IMR-90 (cell line): Measurements from ENCODE around the gene SPEM1. TPM values are rescaled to one million over a fixed set of nuclear protein-coding genes. Genes with fewer than 3 reads are reported as not detected.

Experiments
- ATAC-seq: fragments of 200-7000 bp; cut with Tn5 transposase; 2 replicates; pipeline ENCODE4 v1.9.1; 2020; ENCODE audit warnings: low read depth, mild to moderate bottlenecking, moderate library complexity
- BruUV-seq: library from RNA; stranded (reverse); fragments of 400-500 nt; replicated peaks from 2 replicates; lab custom pipeline; 2021; lab: Mats Ljungman, UMichigan
- CTCF ChIA-PET: fragments of 300-600 bp; formaldehyde crosslinking; extraction: SDS; loops from one replicate; lab custom pipeline; 2021; ENCODE audit warnings: antibody characterized with exemption; lab: Yijun Ruan, JAX
- POLR2A ChIA-PET: fragments of 300-600 bp; sonication (Branson Sonifier 250); formaldehyde crosslinking; loops from one replicate; lab custom pipeline; 2022; ENCODE audit warnings: antibody characterized with exemption; ENCODE audit not compliant: unreplicated experiment; lab: Charles Lee
- DNase-seq: peaks from one replicate; pipeline ENCODE4 v3.0.0; 2013
- H2AFZ ChIP-seq: replicated peaks from 2 replicates; pipeline ENCODE3; 2013; ENCODE audit warnings: low read length, mild to moderate bottlenecking; ENCODE audit not compliant: poor library complexity
- H2AK5ac ChIP-seq: 2 replicates; pipeline ENCODE4 v1.6.1; 2013; ENCODE audit warnings: low read depth, low read length, inconsistent platforms
- H2AK9ac ChIP-seq: replicated peaks from 2 replicates; pipeline ENCODE3; 2013; ENCODE audit warnings: mild to moderate bottlenecking, low read depth, low read length, moderate library complexity; ENCODE audit not compliant: poor library complexity
- H2BK120ac ChIP-seq: 2 replicates; pipeline ENCODE4 v1.6.1; 2013; ENCODE audit warnings: low read depth, low read length, inconsistent platforms
- H2BK15ac ChIP-seq: 3 replicates; pipeline ENCODE4 v1.6.1; 2013; ENCODE audit warnings: low read depth, low read length, inconsistent platforms
- H2BK20ac ChIP-seq: 2 replicates; pipeline ENCODE4 v1.6.1; 2013; ENCODE audit warnings: low read depth, mild to moderate bottlenecking, inconsistent platforms, low read length, moderate library complexity
- H2BK5ac ChIP-seq: 2 replicates; pipeline ENCODE4 v1.6.1; 2013; ENCODE audit warnings: mild to moderate bottlenecking, low read depth, low read length, inconsistent platforms; ENCODE audit not compliant: poor library complexity, severe bottlenecking
- H3K14ac ChIP-seq: replicated peaks from 2 replicates; pipeline ENCODE4 v1.6.1; 2013; ENCODE audit warnings: low read depth, low read length, inconsistent platforms
- H3K18ac ChIP-seq: 2 replicates; pipeline ENCODE4 v1.6.1; 2013; ENCODE audit warnings: low read depth, low read length, control low read depth
- H3K23ac ChIP-seq: 2 replicates; pipeline ENCODE4 v1.6.1; 2013; ENCODE audit warnings: low read depth, low read length, inconsistent platforms
- H3K27ac ChIP-seq: 2 replicates; pipeline ENCODE4 v1.5.1; 2013; ENCODE audit warnings: mild to moderate bottlenecking, control low read depth, low read length; ENCODE audit not compliant: insufficient read depth
- H3K27me3 ChIP-seq: 2 replicates; pipeline ENCODE4 v1.6.1; 2013; ENCODE audit warnings: low read length; ENCODE audit not compliant: control insufficient read depth, insufficient read depth
- H3K36me3 ChIP-seq: 2 replicates; pipeline ENCODE4 v1.6.1; 2013; ENCODE audit warnings: low read length, mixed read lengths; ENCODE audit not compliant: control insufficient read depth, insufficient read depth
- H3K4ac ChIP-seq: 2 replicates; pipeline ENCODE4 v1.6.1; 2013; ENCODE audit warnings: low read depth, low read length, inconsistent platforms
- H3K4me1 ChIP-seq: 2 replicates; pipeline ENCODE4 v1.6.1; 2013; ENCODE audit warnings: low read length, mixed read lengths; ENCODE audit not compliant: control insufficient read depth, insufficient read depth
- H3K4me2 ChIP-seq: 2 replicates; pipeline ENCODE4 v1.6.1; 2013; ENCODE audit warnings: low read depth, mild to moderate bottlenecking, control low read depth, low read length, moderate library complexity
- H3K4me3 ChIP-seq: 2 replicates; pipeline ENCODE4 v1.5.1; 2013; ENCODE audit warnings: low read depth, mild to moderate bottlenecking, control low read depth, low read length, moderate library complexity; ENCODE audit not compliant: insufficient read depth
- H3K56ac ChIP-seq: 2 replicates; pipeline ENCODE4 v1.6.1; 2013; ENCODE audit warnings: low read length, inconsistent platforms; ENCODE audit not compliant: insufficient read depth; ENCODE audit errors: extremely low read depth
- H3K79me1 ChIP-seq, 2 experiments: 2 replicates each; pipeline ENCODE4 v1.6.1; 2013; ENCODE audit warnings: low read length in 2 of 2, inconsistent platforms in 1 of 2, low read depth in 1 of 2
- H3K9ac ChIP-seq: 2 replicates; pipeline ENCODE4 v1.6.1; 2013; ENCODE audit warnings: low read depth, low read length, control low read depth
- H3K9me1 ChIP-seq: 2 replicates; pipeline ENCODE4 v1.6.1; 2013; ENCODE audit warnings: low read length, inconsistent platforms; ENCODE audit not compliant: insufficient read depth
- H3K9me3 ChIP-seq: 2 replicates; pipeline ENCODE4 v1.6.1; 2013; ENCODE audit warnings: low read length; ENCODE audit not compliant: control insufficient read depth, insufficient read depth
- H4K20me1 ChIP-seq: 2 replicates; pipeline ENCODE4 v1.6.1; 2013; ENCODE audit warnings: low read length, inconsistent platforms; ENCODE audit not compliant: insufficient read depth
- H4K5ac ChIP-seq: 2 replicates; pipeline ENCODE4 v1.6.1; 2013; ENCODE audit warnings: mild to moderate bottlenecking, low read depth, low read length, control low read depth
- H4K8ac ChIP-seq, 2 experiments: 2 replicates each; pipeline ENCODE4 v1.6.1; 2013; ENCODE audit warnings: low read depth in 2 of 2, low read length in 2 of 2, control low read depth in 1 of 2, inconsistent platforms in 1 of 2
- H4K91ac ChIP-seq: 2 replicates; pipeline ENCODE4 v1.6.1; 2013; ENCODE audit warnings: low read depth, low read length, inconsistent platforms; ENCODE audit not compliant: insufficient read depth
- NFE2L2 ChIP-seq: fragments of 150-350 bp; IDR thresholded peaks from 2 replicates; pipeline ENCODE4 v1.6.1; 2016; ENCODE audit warnings: low read depth, mild to moderate bottlenecking, low read length
- SMC3 ChIP-seq: fragments of 150-350 bp; IDR thresholded peaks from 2 replicates; pipeline ENCODE4 v1.6.1; 2016; ENCODE audit warnings: low read depth, mild to moderate bottlenecking, antibody characterized with exemption, low read length, moderate library complexity
- WGBS, 2 experiments: methylation state at CpG; one replicate each; pipeline versions ENCODE4 v1.1.5 to v1.1.7; 2013; ENCODE audit warnings: missing lambda C conversion rate in 2 of 2; ENCODE audit not compliant: insufficient read length in 1 of 2; ENCODE audit errors: extremely low coverage in 2 of 2; 5-methylcytosine and 5-hydroxymethylcytosine counted together
- dilution Hi-C: fragments of 300-500 bp; cut with HindIII; formaldehyde crosslinking; loops from one replicate; pipeline ENCODE4 v1.14.3; 2018; ENCODE audit warnings: low sequenced_read_pairs; ENCODE audit not compliant: unreplicated experiment
- in situ Hi-C: fragments of 300-500 bp; cut with MboI; formaldehyde crosslinking; loops from 3 replicates; pipeline ENCODE4 v1.14.3; 2019; ENCODE audit warnings: low sequenced_read_pairs, inconsistent platforms, mixed read lengths
- intact Hi-C: fragments of 100-400 bp; cut with micrococcal nuclease; formaldehyde crosslinking; loops from 2 replicates; pipeline ENCODE4 v1.10.0; 2022
- polyA plus RNA-seq, 3 experiments: library from polyadenylated mRNA; depleted of rRNA; stranded (reverse); fragments of >200 nt; gene quantifications; 2 replicates each; pipeline ENCODE4 v1.2.3, GENCODE V29; 2012; ENCODE audit warnings: low replicate concordance in 1 of 3
- total RNA-seq: library from RNA; depleted of rRNA; stranded (reverse); fragments of >200 nt; gene quantifications from 2 replicates; pipeline ENCODE4 v1.2.3, GENCODE V29; 2012

SPEM1 gene
- total and polyA plus RNA-seq, 2 of the 4 experiments (the other 2 are of a cell fraction), result not detected

GRCh38 chr17:7421186-7421585, 1.1 kb downstream of the SPEM1 start:
- H2BK20ac ChIP-seq, result no peak overlapping the region
- no peaks in the 10 kb centered on the region for H3K79me1 ChIP-seq
- H3K4me2 ChIP-seq, result no peak overlapping the region
- no peak overlapping the region for H4K91ac ChIP-seq
- H2AK9ac ChIP-seq, result no peak overlapping the region
- intact Hi-C loops, result no loop called here
- BruUV-seq, result no TSS peak
- H4K5ac ChIP-seq, result no peak overlapping the region
- no peak overlapping the region for H3K56ac ChIP-seq
- ChIA-PET CTCF (no interaction called here), POLR2A (no interaction called here)
- no peak overlapping the region for H3K4ac ChIP-seq
- H3K27ac ChIP-seq, result no peak overlapping the region
- no peak for ATAC-seq
- H4K20me1 ChIP-seq, result peaks cover 3% of the 10 kb centered on the region; the same call in 1 of the 2 replicates
- no peaks in the 10 kb centered on the region for H3K9me3 ChIP-seq
- H4K8ac ChIP-seq, result no peak overlapping the region
- no peak overlapping the region for H3K23ac ChIP-seq
- no peak overlapping the region for H3K18ac ChIP-seq
- H3K36me3 ChIP-seq, result peaks cover 10% of the 10 kb centered on the region; the same call in 1 of the 2 replicates
- 0 out of 2 replicates have a peak, but pooled peaks cover 2% of the 10 kb centered on the region for H3K27me3 ChIP-seq
- no peak overlapping the region for H2BK5ac ChIP-seq
- 93% methylated on average over 13 of the region's 16 CpGs; no CpG with 5 or more reads in 1 of the 2 experiments for WGBS, 2 experiments
- no peaks in the 10 kb centered on the region for H3K4me1 ChIP-seq
- H3K9me1 ChIP-seq, result 0 out of 2 replicates have a peak, but pooled peaks cover 3% of the 10 kb centered on the region
- no peak overlapping the region for H3K4me3 ChIP-seq
- no peak overlapping the region for H3K9ac ChIP-seq
- TF ChIP-seq SMC3 (no peak), NFE2L2 (no peak)
- in situ Hi-C loops, result no loop called here
- H2BK15ac ChIP-seq, result no peak overlapping the region
- DNase-seq, result no peak
- no peak overlapping the region for H2BK120ac ChIP-seq
- no peak overlapping the region for H2AK5ac ChIP-seq
- no peak overlapping the region for H3K14ac ChIP-seq
- dilution Hi-C loops, result no loop called here
- H2AFZ ChIP-seq, result no peak overlapping the region
